Vagina (tissue), 2 donors: ENCODE results near the gene NKX6-1.
A peak's percentile ranks its signal among the peaks of the same experiment; 100 is the strongest.

Experiments used
- POLR2A ChIP-seq, 2 donors: fragments of 450-650 bp; IDR thresholded peaks; one replicate each; pipeline ENCODE4 v1.6.1; 2017; ENCODE audit warnings: antibody characterized with exemption in 2 of 2, mild to moderate bottlenecking in 2 of 2, moderate library complexity in 2 of 2
- POLR2AphosphoS5 ChIP-seq, 2 donors: sonication (generic); formaldehyde crosslinking; IDR thresholded peaks; one replicate each; pipeline ENCODE4 v1.9.0; 2017; ENCODE audit warnings: antibody characterized with exemption in 2 of 2, mild to moderate bottlenecking in 2 of 2, low read depth in 1 of 2; ENCODE audit not compliant: insufficient read depth in 1 of 2
- TF ChIP-seq, protein P1 (sequence below), 3 experiments: fragments of 450-650 bp in 2 of 3; fragments of 200-600 bp in 1 of 3; sonication (generic) in 1 of 3; IDR thresholded peaks; one replicate each; pipeline ENCODE4 v1.5.1; 2017 to 2019; ENCODE audit warnings: antibody characterized with exemption in 3 of 3, mild to moderate bottlenecking in 2 of 3, moderate library complexity in 2 of 3

DNA sequence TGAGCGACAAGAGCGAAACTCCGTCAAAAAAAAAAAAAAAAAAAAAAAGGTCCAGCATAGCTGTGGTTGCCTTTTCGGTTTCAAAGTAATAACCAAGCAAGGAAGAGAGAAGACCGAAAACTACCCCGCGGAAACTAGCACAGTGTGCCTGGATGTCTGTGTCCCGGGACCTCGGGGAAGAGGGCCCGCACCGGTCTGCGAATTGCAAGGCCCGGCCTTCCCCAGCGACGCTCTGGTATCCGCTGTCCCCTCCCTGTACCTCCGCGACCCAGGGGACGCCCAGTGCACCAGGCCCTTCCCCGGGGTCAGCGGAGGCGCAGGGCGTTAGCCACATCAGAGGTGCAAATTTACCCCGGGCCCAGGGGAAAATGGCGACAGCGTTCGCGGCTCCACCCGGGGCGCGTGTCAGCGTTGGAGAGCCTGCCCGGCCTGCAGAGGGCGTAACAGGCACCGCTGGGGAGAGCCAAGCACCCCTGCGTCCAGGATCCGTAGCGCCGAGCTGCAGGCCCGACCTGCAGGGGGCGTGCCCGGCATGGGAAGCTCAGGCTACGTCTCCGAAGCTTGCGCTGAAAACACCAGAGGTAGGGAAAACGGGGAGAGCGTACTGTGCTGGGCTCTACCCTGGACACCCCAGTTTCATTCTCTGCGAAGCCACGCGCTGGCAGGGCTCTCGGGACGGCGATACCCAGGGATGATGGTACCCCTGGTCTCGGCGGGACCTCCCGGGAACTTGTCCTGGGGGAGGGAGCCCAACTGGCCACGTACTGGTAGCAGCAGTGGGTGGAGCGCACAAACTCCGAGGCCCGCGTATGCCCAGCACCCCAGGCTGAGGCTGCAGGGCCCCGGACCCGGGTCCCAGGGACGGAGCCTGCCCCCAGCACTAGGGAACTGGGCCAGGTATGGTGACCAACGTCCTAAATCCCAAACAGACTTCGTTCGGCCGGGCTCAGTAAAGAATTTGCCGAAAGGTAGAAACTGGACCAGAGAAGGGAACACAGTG is 16.2 kb downstream of the NKX6-1 start:
- TF ChIP-seq, protein P1, sequence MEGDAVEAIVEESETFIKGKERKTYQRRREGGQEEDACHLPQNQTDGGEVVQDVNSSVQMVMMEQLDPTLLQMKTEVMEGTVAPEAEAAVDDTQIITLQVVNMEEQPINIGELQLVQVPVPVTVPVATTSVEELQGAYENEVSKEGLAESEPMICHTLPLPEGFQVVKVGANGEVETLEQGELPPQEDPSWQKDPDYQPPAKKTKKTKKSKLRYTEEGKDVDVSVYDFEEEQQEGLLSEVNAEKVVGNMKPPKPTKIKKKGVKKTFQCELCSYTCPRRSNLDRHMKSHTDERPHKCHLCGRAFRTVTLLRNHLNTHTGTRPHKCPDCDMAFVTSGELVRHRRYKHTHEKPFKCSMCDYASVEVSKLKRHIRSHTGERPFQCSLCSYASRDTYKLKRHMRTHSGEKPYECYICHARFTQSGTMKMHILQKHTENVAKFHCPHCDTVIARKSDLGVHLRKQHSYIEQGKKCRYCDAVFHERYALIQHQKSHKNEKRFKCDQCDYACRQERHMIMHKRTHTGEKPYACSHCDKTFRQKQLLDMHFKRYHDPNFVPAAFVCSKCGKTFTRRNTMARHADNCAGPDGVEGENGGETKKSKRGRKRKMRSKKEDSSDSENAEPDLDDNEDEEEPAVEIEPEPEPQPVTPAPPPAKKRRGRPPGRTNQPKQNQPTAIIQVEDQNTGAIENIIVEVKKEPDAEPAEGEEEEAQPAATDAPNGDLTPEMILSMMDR (IDR thresholded peaks at IDR 0.05): peak in 1 of 3 experiments; percentile 17
- TF ChIP-seq POLR2A (IDR thresholded peaks at IDR 0.05) (no peak), POLR2AphosphoS5 (IDR thresholded peaks at IDR 0.05; ENCODE audit: insufficient read depth in 1 of 2, low read depth in 1 of 2) (no peak)
